A673 (cell line): ENCODE measurements around the gene FBN1. TPM values are rescaled to one million over a fixed set of nuclear protein-coding genes. Genes with fewer than 3 reads are reported as not detected.
A peak's percentile ranks its signal among the peaks of the same experiment; 100 is the strongest.

ENCODE experiments used
- BruUV-seq: library from RNA; stranded (reverse); fragments of 400-500 nt; replicated peaks from 2 replicates; lab custom pipeline; 2021; lab: Mats Ljungman, UMichigan
- CTCF ChIA-PET: fragments of 300-600 bp; sonication (Branson Sonifier 250); formaldehyde crosslinking; loops from one replicate; lab custom pipeline; 2022; ENCODE audit warnings: antibody characterized with exemption; lab: Charles Lee
- POLR2A ChIA-PET: fragments of 300-600 bp; sonication (Branson Sonifier 250); formaldehyde crosslinking; loops from one replicate; lab custom pipeline; 2022; ENCODE audit warnings: antibody characterized with exemption; ENCODE audit not compliant: low non-redundant PET; lab: Charles Lee
- DNase-seq: peaks from one replicate; pipeline ENCODE4 v3.0.0-alpha.2; 2015; ENCODE audit warnings: low spot score
- H3K27ac ChIP-seq: fragments of 200-600 bp; sonication (generic); 2 replicates; pipeline ENCODE4 v1.5.1; 2016; ENCODE audit warnings: mixed run types, low read depth, mild to moderate bottlenecking, mixed read lengths, antibody characterized with exemption, low read length; ENCODE audit not compliant: poor library complexity, severe bottlenecking
- H3K27me3 ChIP-seq: fragments of 200-600 bp; sonication (generic); replicated peaks from 2 replicates; pipeline ENCODE4 v1.6.1; 2017; ENCODE audit warnings: mixed run types, low read depth, mild to moderate bottlenecking, mixed read lengths, antibody characterized with exemption, low read length; ENCODE audit not compliant: insufficient read depth, poor library complexity
- H3K36me3 ChIP-seq: fragments of 200-600 bp; sonication (generic); 2 replicates; pipeline ENCODE4 v1.6.1; 2016; ENCODE audit warnings: mixed run types, mild to moderate bottlenecking, mixed read lengths, antibody characterized with exemption, low read length; ENCODE audit not compliant: insufficient read depth, poor library complexity, severe bottlenecking
- H3K4me1 ChIP-seq: fragments of 200-600 bp; sonication (generic); 2 replicates; pipeline ENCODE4 v1.6.1; 2017; ENCODE audit warnings: mixed run types, mild to moderate bottlenecking, mixed read lengths, antibody characterized with exemption, low read length; ENCODE audit not compliant: insufficient read depth, poor library complexity, severe bottlenecking
- H3K4me3 ChIP-seq: fragments of 200-600 bp; sonication (generic); 2 replicates; pipeline ENCODE4 v1.5.1; 2016; ENCODE audit warnings: low read depth, mixed run types, mild to moderate bottlenecking, mixed read lengths, low read length; ENCODE audit not compliant: poor library complexity, severe bottlenecking
- H3K9me3 ChIP-seq: fragments of 200-600 bp; sonication (generic); 2 replicates; pipeline ENCODE4 v1.6.1; 2016; ENCODE audit warnings: mixed run types, low read depth, mild to moderate bottlenecking, mixed read lengths, antibody characterized with exemption, low read length; ENCODE audit not compliant: poor library complexity, severe bottlenecking
- CTCF ChIP-seq: fragments of 300-800, 200-600 bp; sonication (generic); conservative IDR thresholded peaks from 2 replicates; pipeline ENCODE4 v1.5.1; 2017; ENCODE audit warnings: low read depth, mild to moderate bottlenecking, antibody characterized with exemption, low read length, moderate library complexity, mixed read lengths
- EZH2 ChIP-seq: fragments of 200-600 bp; sonication (generic); IDR thresholded peaks from 2 replicates; pipeline ENCODE4 v1.6.1; 2017; ENCODE audit warnings: borderline replicate concordance, low read depth, mild to moderate bottlenecking, mixed read lengths, antibody characterized with exemption, low read length; ENCODE audit not compliant: poor library complexity, severe bottlenecking
- intact Hi-C: fragments of 100-400 bp; cut with micrococcal nuclease; formaldehyde crosslinking; loops from one replicate; pipeline ENCODE4 v1.10.0; 2022; ENCODE audit not compliant: unreplicated experiment
- total RNA-seq: library from RNA; stranded (reverse); gene quantifications from 2 replicates; pipeline ENCODE4 v1.2.3, GENCODE V29; 2021

Gene FBN1
- total RNA-seq, 1 experiment from 2014 or later = 25.4 TPM

- Histone ChIP-seq H3K4me1 (peaks cover 8% of the 10 kb centered on the region), H3K27me3 (no peaks in the 10 kb centered on the region), H3K9me3 (no peaks in the 10 kb centered on the region), H3K4me3 (no peak overlapping the region), H3K27ac (no peak overlapping the region), H3K36me3 (no peaks in the 10 kb centered on the region)
- TF ChIP-seq EZH2 (no peak), CTCF (no peak)
- CTCF ChIA-PET = no interaction called here
- BruUV-seq = no TSS peak
- POLR2A ChIA-PET = no interaction called here
- DNase-seq = no peak
- intact Hi-C loops = no loop called here
Observed at GRCh38 chr15:48375767-48376166, 269.7 kb downstream of the FBN1 start.

GRCh38 chr15:48374472-48374871 lies 271.0 kb downstream of the FBN1 start:
- no TSS peak for BruUV-seq
- H3K27me3 ChIP-seq = no peaks in the 10 kb centered on the region
- DNase-seq = no peak
- TF ChIP-seq EZH2 = no peak
- no peak for TF ChIP-seq CTCF
- H3K4me3 ChIP-seq = no peak overlapping the region
- no peaks in the 10 kb centered on the region for H3K9me3 ChIP-seq
- no peak overlapping the region for H3K27ac ChIP-seq
- intact Hi-C loops = no loop called here
- H3K4me1 ChIP-seq = peaks cover 8% of the 10 kb centered on the region
- ChIA-PET CTCF (no interaction called here), POLR2A (interaction anchor here (0.7 kb wide), 1 partner anchor 553 kb away, joined by 4 read pairs; no protein-coding TSS in a partner anchor)
- H3K36me3 ChIP-seq = no peaks in the 10 kb centered on the region

- intact Hi-C loops = no loop called here
- DNase-seq = peak; percentile 52
- no TSS peak for BruUV-seq
- ChIA-PET POLR2A (no interaction called here), CTCF (interaction anchor here (0.5 kb wide), 1 partner anchor 276 kb away, joined by 3 read pairs; no protein-coding TSS in a partner anchor)
- Histone ChIP-seq H3K4me1 (peaks cover 8% of the 10 kb centered on the region), H3K27me3 (no peaks in the 10 kb centered on the region), H3K9me3 (no peaks in the 10 kb centered on the region), H3K4me3 (no peak overlapping the region), H3K36me3 (no peaks in the 10 kb centered on the region), H3K27ac (no peak overlapping the region)
- TF ChIP-seq CTCF (no peak), EZH2 (no peak)
Observed at GRCh38 chr15:48373821-48374451, 271.6 kb downstream of the FBN1 start.
